Common myeloid progenitor, CD34-positive (primary cell): ENCODE results near the gene CEP250.

Source experiments
- CTCF ChIA-PET: fragments of 350-600 bp; sonication (Branson Sonifier 250); formaldehyde crosslinking; loops from one replicate; lab custom pipeline; 2021; ENCODE audit warnings: antibody characterized with exemption; lab: Charles Lee
- POLR2A ChIA-PET: fragments of 350-600 bp; sonication (Branson Sonifier 250); formaldehyde crosslinking; loops from one replicate; lab custom pipeline; 2021; ENCODE audit warnings: antibody characterized with exemption; lab: Charles Lee
- DNase-seq, 3 donors: peaks; one replicate each; pipeline versions ENCODE4 v3.0.0 to v3.0.0-alpha.2; 2013
- H3K27ac ChIP-seq, 2 experiments: 1 replicate in 1 of 2; 2 replicates in 1 of 2; pipeline ENCODE4 v1.7.0; 2013; ENCODE audit warnings: inconsistent platforms in 2 of 2, low read length in 2 of 2, mild to moderate bottlenecking in 2 of 2, low read depth in 1 of 2, moderate library complexity in 1 of 2; ENCODE audit not compliant: severe bottlenecking in 2 of 2, insufficient read depth in 1 of 2, poor library complexity in 1 of 2
- H3K27me3 ChIP-seq, 5 experiments: replicated peaks in 2 of 5; 1 replicate in 3 of 5; 2 replicates in 2 of 5; pipeline versions ENCODE4 v1.6.1 to v1.7.0; 2013; ENCODE audit warnings: low read length in 4 of 5, mild to moderate bottlenecking in 2 of 5, moderate library complexity in 2 of 5, inconsistent platforms in 1 of 5; ENCODE audit not compliant: insufficient read depth in 5 of 5, control insufficient read depth in 4 of 5
- H3K36me3 ChIP-seq, 4 experiments: 1 replicate in 2 of 4; 2 replicates in 2 of 4; pipeline versions ENCODE4 v1.6.1 to v1.7.0; 2013; ENCODE audit warnings: low read length in 3 of 4, control low read depth in 1 of 4, mild to moderate bottlenecking in 1 of 4; ENCODE audit not compliant: control insufficient read depth in 4 of 4, insufficient read depth in 4 of 4
- H3K4me1 ChIP-seq, 4 experiments: 1 replicate in 3 of 4; 2 replicates in 1 of 4; pipeline versions ENCODE4 v1.6.1 to v1.7.1; 2013; ENCODE audit warnings: low read length in 3 of 4, mild to moderate bottlenecking in 3 of 4, control low read depth in 1 of 4, inconsistent platforms in 1 of 4, moderate library complexity in 1 of 4; ENCODE audit not compliant: control insufficient read depth in 4 of 4, insufficient read depth in 4 of 4; ENCODE audit errors: control extremely low read depth in 1 of 4
- H3K4me3 ChIP-seq, 7 experiments: 1 replicate in 4 of 7; 2 replicates in 3 of 7; pipeline versions ENCODE4 v1.5.1 to v1.7.0; 2013; ENCODE audit warnings: mild to moderate bottlenecking in 7 of 7, low read length in 6 of 7, moderate library complexity in 6 of 7, inconsistent platforms in 2 of 7, low read depth in 2 of 7, control low read depth in 1 of 7; ENCODE audit not compliant: insufficient read depth in 4 of 7, control insufficient read depth in 1 of 7; ENCODE audit errors: extremely low read depth in 1 of 7
- H3K9me3 ChIP-seq, 5 experiments: 1 replicate in 4 of 5; 2 replicates in 1 of 5; pipeline versions ENCODE4 v1.6.1 to v1.7.1; 2013; ENCODE audit warnings: low read length in 4 of 5, mild to moderate bottlenecking in 2 of 5, inconsistent platforms in 1 of 5, low read depth in 1 of 5, moderate library complexity in 1 of 5; ENCODE audit not compliant: control insufficient read depth in 4 of 5, insufficient read depth in 2 of 5; ENCODE audit errors: control extremely low read depth in 1 of 5
- whole genome bisulfite sequencing: methylation state at CpG from one replicate; pipeline ENCODE4 v1.1.5; 2013; ENCODE audit not compliant: insufficient coverage; 5-methylcytosine and 5-hydroxymethylcytosine counted together

CEP250 gene

DNA sequence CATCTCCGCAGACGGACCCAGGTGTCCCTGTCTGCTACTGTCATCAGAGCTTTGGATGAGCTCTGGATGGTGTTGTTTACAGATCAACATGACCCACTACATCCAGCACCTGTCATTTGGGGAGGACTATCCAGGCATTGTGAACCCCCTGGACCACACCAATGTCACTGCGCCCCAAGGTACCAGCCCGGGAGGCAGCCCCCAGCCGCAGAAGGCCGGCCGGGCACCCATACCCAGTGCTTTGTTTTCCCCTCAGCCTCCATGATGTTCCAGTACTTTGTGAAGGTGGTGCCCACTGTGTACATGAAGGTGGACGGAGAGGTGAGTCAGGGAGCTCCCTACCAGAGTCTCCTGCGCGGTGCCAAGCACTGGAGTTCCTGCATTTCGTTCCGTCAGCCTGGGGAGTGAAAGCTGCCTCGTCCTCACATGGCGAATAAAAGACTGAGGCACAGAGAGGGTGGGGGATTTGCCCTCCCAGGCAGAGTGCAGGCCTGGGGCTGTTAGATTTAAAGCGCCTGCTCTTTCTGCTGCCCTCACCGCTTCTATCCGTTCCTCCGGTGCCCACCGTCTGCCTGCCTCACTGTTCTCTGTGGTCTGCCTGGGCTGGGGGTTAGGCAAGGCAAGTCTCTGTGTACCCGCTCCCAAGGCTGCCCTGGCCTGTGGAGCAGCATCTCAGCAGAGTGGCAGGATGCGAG lies 100.7 kb downstream of the CEP250 start:
- peaks cover 3 to 78% (median 53%) of the 10 kb centered on the region in 4 experiments for H3K36me3 ChIP-seq
- H3K4me1 ChIP-seq = no peaks in the 10 kb centered on the region
- CTCF ChIA-PET = no interaction called here
- WGBS = 98% methylated on average over 19 of the region's 21 CpGs
- H3K4me3 ChIP-seq = no peak overlapping the region
- H3K9me3 ChIP-seq = no peaks in the 10 kb centered on the region
- no peaks in the 10 kb centered on the region for H3K27me3 ChIP-seq
- H3K27ac ChIP-seq = no peak overlapping the region
- DNase-seq = no peak
- POLR2A ChIA-PET = interaction anchor here (0.6 kb wide), 1 partner anchor 162 kb away, joined by 3 read pairs; no protein-coding TSS in a partner anchor

DNA sequence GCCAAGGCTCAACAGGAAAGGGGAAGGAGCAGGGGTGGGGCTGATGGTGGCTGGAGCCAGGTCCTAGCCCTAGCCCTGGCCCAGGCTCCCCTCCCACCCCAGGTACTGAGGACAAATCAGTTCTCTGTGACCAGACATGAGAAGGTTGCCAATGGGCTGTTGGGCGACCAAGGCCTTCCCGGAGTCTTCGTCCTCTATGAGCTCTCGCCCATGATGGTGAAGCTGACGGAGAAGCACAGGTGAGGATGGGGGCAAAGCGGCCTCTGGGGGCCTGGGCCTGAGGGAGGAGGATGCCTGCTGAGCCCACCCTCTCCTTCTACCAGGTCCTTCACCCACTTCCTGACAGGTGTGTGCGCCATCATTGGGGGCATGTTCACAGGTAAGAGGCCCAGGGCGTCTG lies 101.5 kb downstream of the CEP250 start:
- peaks cover 3 to 70% (median 48%) of the 10 kb centered on the region in 4 experiments for H3K36me3 ChIP-seq
- POLR2A ChIA-PET = no interaction called here

DNA sequence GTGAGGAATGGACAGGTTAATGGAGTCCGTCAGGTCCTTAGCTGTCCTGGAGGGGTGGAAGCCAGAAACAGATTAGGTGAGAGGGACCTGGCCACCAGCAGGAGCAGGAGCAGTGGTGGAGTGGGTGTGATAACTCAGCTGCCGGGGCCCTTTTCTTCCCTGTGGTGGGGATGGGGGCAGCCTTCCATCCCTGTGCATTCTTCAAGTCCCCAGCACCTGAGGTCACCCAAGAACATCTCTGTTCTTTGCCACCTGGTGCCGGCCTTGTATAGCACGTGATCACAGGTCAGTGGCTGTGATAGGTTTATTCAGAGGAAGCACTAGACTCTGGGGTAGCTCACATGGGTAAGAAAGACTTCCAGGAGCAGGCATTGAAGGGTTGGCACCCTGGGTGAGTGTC lies 103.1 kb downstream of the CEP250 start:
- Histone ChIP-seq H3K36me3 (peaks cover 0 to 57% (median 40%) of the 10 kb centered on the region in 4 experiments), H3K4me3 (no peak overlapping the region), H3K4me1 (no peaks in the 10 kb centered on the region), H3K27me3 (no peaks in the 10 kb centered on the region), H3K27ac (no peak overlapping the region), H3K9me3 (no peaks in the 10 kb centered on the region)
- DNase-seq = no peak
- ChIA-PET CTCF (interaction anchor here (1.3 kb wide), 1 partner anchor 53 kb away, joined by 3 read pairs; no protein-coding TSS in a partner anchor), POLR2A (no interaction called here)
- no CpG with 5 or more reads among the region's 4 CpGs for WGBS

More for the DNA sequence above, 101.5 kb downstream of the CEP250 start:
- no peaks in the 10 kb centered on the region for H3K27me3 ChIP-seq
- no peak overlapping the region for H3K4me3 ChIP-seq
- H3K27ac ChIP-seq = no peak overlapping the region
- no peaks in the 10 kb centered on the region for H3K4me1 ChIP-seq
- WGBS = 100% methylated on average over 6 of the region's 8 CpGs
- CTCF ChIA-PET = no interaction called here
- no peak for DNase-seq
- H3K9me3 ChIP-seq = no peaks in the 10 kb centered on the region

DNA sequence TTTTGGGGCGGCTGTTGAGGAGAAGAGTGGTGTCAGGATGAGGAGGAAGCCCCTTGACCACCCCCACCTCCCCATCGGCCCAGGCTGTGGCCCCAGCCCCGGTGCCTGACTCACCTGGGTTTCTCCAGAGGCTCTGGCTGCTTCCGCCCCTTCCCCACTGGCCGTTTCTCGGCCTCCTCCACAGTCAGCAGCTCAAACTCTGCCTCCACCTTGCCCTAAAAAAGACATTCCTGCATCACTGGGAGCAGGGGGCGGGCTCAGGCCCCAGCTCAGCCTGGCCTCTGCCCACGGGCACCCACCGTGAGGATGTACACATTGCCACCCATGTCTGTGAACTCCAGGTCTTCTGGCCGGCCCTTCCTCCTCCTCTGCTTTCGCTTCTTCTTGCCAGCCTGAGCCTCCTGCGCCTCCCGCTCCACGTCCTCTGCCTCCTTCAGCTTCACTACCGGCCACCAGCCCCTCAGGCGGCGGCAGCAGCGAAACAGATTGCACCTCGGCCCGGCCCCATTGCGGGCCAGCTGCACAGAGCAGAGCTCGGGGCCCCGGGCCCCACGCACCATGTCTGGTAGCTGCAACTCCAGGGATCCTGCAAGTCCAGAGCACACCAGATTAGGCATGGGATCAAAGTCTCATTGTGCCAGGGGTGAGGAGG lies 103.8 kb downstream of the CEP250 start:
- CTCF ChIA-PET = interaction anchor here (0.8 to 1.3 kb wide), 2 partner anchors 52 to 70 kb away, joined by 3 read pairs; no protein-coding TSS in a partner anchor
- POLR2A ChIA-PET = no interaction called here
- Histone ChIP-seq H3K4me3 (no peak overlapping the region), H3K4me1 (no peaks in the 10 kb centered on the region), H3K9me3 (no peaks in the 10 kb centered on the region), H3K36me3 (peaks cover 0 to 50% (median 33%) of the 10 kb centered on the region in 4 experiments), H3K27me3 (no peaks in the 10 kb centered on the region), H3K27ac (no peak overlapping the region)
- DNase-seq = no peak
- 98% methylated on average over 13 of the region's 24 CpGs for WGBS

DNA sequence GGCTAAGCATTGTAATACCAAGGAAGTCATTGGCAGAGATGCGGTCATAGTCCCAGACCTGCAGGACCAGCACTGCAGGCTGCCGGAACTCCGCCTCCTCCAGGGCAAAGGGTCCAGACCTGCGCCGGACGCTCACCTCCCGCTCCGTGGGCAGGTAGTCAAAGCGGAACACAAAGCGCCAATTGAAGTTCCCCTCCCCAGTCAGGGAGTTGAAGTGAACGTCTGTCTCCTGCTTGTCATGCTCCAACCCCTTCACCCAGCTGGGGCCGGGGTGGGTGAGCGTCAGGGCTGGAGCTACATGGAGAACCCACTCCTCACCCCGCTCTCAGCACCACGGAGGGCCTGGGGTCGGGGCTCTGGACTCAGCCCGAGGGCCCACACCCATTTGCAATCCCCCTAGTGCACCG lies 104.7 kb downstream of the CEP250 start:
- H3K36me3 ChIP-seq = peaks cover 0 to 41% (median 25%) of the 10 kb centered on the region in 4 experiments
- no peaks in the 10 kb centered on the region for H3K27me3 ChIP-seq
- no peaks in the 10 kb centered on the region for H3K9me3 ChIP-seq
- DNase-seq = no peak
- no peak overlapping the region for H3K4me3 ChIP-seq
- no peak overlapping the region for H3K27ac ChIP-seq
- POLR2A ChIA-PET = interaction anchor here (0.6 kb wide), 1 partner anchor 22 kb away, joined by 3 read pairs; no protein-coding TSS in a partner anchor
- CTCF ChIA-PET = interaction anchor here (0.6 to 1.1 kb wide), 3 partner anchors 13 to 233 kb away, joined by 3 read pairs; no protein-coding TSS in a partner anchor
- WGBS = 84% methylated on average over 11 of the region's 18 CpGs
- H3K4me1 ChIP-seq = no peaks in the 10 kb centered on the region

DNA sequence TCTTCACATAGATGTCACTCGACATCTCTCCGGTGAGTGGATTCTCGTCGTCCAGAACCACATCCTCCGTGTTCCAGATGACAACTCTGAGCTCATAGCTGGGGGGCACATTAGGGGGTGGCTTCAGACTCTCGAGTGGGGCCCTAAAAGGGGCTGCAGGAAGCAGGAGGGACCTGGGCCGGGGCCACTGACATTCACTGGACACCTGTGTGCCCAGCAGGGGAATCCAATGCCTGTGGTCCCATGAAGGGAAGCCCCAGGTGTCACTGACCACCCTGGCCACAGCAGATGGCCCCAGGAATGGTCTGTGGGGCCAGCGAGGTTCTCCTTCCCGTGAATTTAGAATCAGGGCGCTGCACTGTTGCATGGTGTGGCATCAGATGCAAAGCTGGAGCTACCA lies 105.1 kb downstream of the CEP250 start:
- H3K4me3 ChIP-seq = no peak overlapping the region
- H3K36me3 ChIP-seq = peaks cover 0 to 37% (median 21%) of the 10 kb centered on the region in 4 experiments
- no peak for DNase-seq
- POLR2A ChIA-PET = interaction anchor here (0.6 kb wide), 1 partner anchor 23 kb away, joined by 3 read pairs; no protein-coding TSS in a partner anchor
- 79% methylated on average over 9 of the region's 10 CpGs for WGBS
- no peaks in the 10 kb centered on the region for H3K4me1 ChIP-seq
- CTCF ChIA-PET = interaction anchor here (0.6 to 1.5 kb wide), 3 partner anchors 13 to 233 kb away, joined by 3 read pairs; no protein-coding TSS in a partner anchor
- H3K27me3 ChIP-seq = no peaks in the 10 kb centered on the region
- H3K27ac ChIP-seq = no peak overlapping the region
- H3K9me3 ChIP-seq = no peaks in the 10 kb centered on the region
